Tibial nerve (tissue), 4 donors: ENCODE measurements around the gene PLXDC1.
A peak's percentile ranks its signal among the peaks of the same experiment; 100 is the strongest.

Source experiments
- EP300 ChIP-seq, 2 donors: sonication (generic); formaldehyde crosslinking; IDR thresholded peaks; one replicate each; pipeline ENCODE4 v1.6.1; 2017; ENCODE audit warnings: antibody characterized with exemption in 2 of 2, mild to moderate bottlenecking in 1 of 2
- TF ChIP-seq, protein P1 (sequence below), 5 experiments: fragments of 200-600 bp in 3 of 5; fragments of 450-650 bp in 2 of 5; sonication (generic) in 3 of 5; IDR thresholded peaks; one replicate each; pipeline ENCODE4 v1.5.1; 2016 to 2019; ENCODE audit warnings: antibody characterized with exemption in 5 of 5, mild to moderate bottlenecking in 3 of 5, moderate library complexity in 2 of 5

DNA sequence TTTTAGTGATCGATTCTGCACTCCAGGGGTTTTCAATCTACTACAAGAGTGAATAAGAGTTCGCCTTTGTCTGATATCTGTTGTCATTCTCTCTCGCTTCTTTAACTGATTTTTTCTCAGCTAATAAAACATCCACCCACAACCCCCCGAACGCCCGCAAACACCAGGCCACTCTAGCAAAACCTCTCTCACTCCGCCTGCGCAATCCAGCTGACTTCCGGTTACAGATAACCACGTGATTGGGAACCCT lies 48.3 kb upstream of the PLXDC1 start:
- TF ChIP-seq, protein P1, sequence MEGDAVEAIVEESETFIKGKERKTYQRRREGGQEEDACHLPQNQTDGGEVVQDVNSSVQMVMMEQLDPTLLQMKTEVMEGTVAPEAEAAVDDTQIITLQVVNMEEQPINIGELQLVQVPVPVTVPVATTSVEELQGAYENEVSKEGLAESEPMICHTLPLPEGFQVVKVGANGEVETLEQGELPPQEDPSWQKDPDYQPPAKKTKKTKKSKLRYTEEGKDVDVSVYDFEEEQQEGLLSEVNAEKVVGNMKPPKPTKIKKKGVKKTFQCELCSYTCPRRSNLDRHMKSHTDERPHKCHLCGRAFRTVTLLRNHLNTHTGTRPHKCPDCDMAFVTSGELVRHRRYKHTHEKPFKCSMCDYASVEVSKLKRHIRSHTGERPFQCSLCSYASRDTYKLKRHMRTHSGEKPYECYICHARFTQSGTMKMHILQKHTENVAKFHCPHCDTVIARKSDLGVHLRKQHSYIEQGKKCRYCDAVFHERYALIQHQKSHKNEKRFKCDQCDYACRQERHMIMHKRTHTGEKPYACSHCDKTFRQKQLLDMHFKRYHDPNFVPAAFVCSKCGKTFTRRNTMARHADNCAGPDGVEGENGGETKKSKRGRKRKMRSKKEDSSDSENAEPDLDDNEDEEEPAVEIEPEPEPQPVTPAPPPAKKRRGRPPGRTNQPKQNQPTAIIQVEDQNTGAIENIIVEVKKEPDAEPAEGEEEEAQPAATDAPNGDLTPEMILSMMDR (IDR thresholded peaks at IDR 0.05), result no peak
- TF ChIP-seq EP300 (IDR thresholded peaks at IDR 0.05), result peak in 1 of 2 donors; percentile 97
